ENCODE measurements around the gene AGBL1. TPM values are rescaled to one million over a fixed set of nuclear protein-coding genes. Genes with fewer than 3 reads are reported as not detected.

Gene AGBL1
- total and polyA plus RNA-seq, 2 donors (not counting 1 experiment from before 2014, with no cell fraction given): not detected

GRCh38 chr15:86425746-86426145, 346.1 kb downstream of the AGBL1 start:
- Histone ChIP-seq H3K27me3 (replicated peaks in 1 of 4; ENCODE audit: control extremely low read depth in 1 of 4, control insufficient read depth in 3 of 4, insufficient read depth in 4 of 4, low read length in 3 of 4) (no peaks in the 10 kb centered on the region), H3K9me3 (ENCODE audit: control extremely low read depth in 1 of 3, control insufficient read depth in 2 of 3, insufficient read depth in 1 of 3, low read length in 2 of 3) (no peaks in the 10 kb centered on the region), H3K9ac (ENCODE audit: low read length) (no peak overlapping the region), H3K4me2 (replicated peaks; ENCODE audit: low read depth, low read length, poor library complexity, severe bottlenecking) (no peak overlapping the region), H4K20me1 (ENCODE audit: control insufficient read depth, insufficient read depth, low read length, poor library complexity, severe bottlenecking) (no peaks in the 10 kb centered on the region), H3K36me3 (replicated peaks in 1 of 2; ENCODE audit: control extremely low read depth in 1 of 2, control insufficient read depth in 1 of 2, extremely low read depth in 1 of 2, insufficient read depth in 2 of 2, low read length in 1 of 2) (no peaks in the 10 kb centered on the region), H2AFZ (ENCODE audit: insufficient read depth, low read depth, low read length, poor library complexity, severe bottlenecking) (no peak overlapping the region), H3K79me2 (ENCODE audit: control insufficient read depth, insufficient read depth, low read length) (no peaks in the 10 kb centered on the region), H3K4me1 (ENCODE audit: control insufficient read depth in 2 of 2, insufficient read depth in 2 of 2, low read length in 2 of 2) (no peaks in the 10 kb centered on the region), H3K27ac (ENCODE audit: low read length in 2 of 2) (no peak overlapping the region), H3K4me3 (ENCODE audit: control extremely low read depth in 1 of 5, extremely low read depth in 1 of 5, insufficient read depth in 1 of 5, low read depth in 2 of 5, low read length in 4 of 5) (no peak overlapping the region)
- ATAC-seq (ENCODE audit: low read depth) (no peak), DNase-seq (no peak)
- H3K27me3 Mint-ChIP-seq: no peaks in the 10 kb centered on the region
- no peak overlapping the region for H3K4me3 Mint-ChIP-seq
- no peak overlapping the region for H3K27ac Mint-ChIP-seq
- no peaks in the 10 kb centered on the region for H3K4me1 Mint-ChIP-seq
- TF ChIP-seq EZH2 (IDR thresholded peaks at IDR 0.05; ENCODE audit: borderline replicate concordance, insufficient read depth, low read depth, low read length, poor library complexity, severe bottlenecking): no peak
- TF ChIP-seq, protein P1, sequence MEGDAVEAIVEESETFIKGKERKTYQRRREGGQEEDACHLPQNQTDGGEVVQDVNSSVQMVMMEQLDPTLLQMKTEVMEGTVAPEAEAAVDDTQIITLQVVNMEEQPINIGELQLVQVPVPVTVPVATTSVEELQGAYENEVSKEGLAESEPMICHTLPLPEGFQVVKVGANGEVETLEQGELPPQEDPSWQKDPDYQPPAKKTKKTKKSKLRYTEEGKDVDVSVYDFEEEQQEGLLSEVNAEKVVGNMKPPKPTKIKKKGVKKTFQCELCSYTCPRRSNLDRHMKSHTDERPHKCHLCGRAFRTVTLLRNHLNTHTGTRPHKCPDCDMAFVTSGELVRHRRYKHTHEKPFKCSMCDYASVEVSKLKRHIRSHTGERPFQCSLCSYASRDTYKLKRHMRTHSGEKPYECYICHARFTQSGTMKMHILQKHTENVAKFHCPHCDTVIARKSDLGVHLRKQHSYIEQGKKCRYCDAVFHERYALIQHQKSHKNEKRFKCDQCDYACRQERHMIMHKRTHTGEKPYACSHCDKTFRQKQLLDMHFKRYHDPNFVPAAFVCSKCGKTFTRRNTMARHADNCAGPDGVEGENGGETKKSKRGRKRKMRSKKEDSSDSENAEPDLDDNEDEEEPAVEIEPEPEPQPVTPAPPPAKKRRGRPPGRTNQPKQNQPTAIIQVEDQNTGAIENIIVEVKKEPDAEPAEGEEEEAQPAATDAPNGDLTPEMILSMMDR (IDR thresholded peaks at IDR 0.05): no peak
- WGBS (ENCODE audit: insufficient coverage): no CpG with 5 or more reads among the region's 3 CpGs
- CTCF ChIA-PET: no interaction called here
- POLR2A ChIA-PET: no interaction called here
- peaks cover 7% of the 10 kb centered on the region for H3K9me3 Mint-ChIP-seq (ENCODE audit: insufficient read depth)
- intact Hi-C loops (cut with micrococcal nuclease): no loop called here

DNA sequence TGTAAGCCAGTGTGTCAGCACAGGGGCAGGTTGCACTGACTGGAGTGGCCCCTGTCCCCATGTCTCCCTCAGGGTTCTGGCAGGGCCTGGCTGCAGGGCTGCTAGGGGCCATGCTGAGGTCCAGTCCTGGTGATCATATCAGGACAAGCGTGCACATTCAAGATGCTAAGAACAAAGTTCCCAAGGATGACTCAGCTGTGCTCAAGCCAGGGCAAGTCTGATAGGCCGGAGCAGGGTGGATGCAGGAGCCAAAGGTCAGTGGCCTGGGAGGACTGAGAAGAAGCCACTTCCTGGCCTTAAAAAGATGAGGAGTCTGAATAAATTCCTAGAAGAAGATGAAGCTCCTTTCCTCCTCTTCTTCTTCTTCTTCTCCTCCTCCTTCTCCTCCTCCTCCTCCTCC, 353.2 kb downstream of the AGBL1 start:
- no peak overlapping the region for H3K27ac ChIP-seq (ENCODE audit: low read length in 2 of 2)
- DNase-seq (no peak), ATAC-seq (ENCODE audit: low read depth) (no peak)
- H3K4me1 Mint-ChIP-seq: no peaks in the 10 kb centered on the region
- no peaks in the 10 kb centered on the region for H3K79me2 ChIP-seq (ENCODE audit: control insufficient read depth, insufficient read depth, low read length)
- no peak overlapping the region for H3K4me3 ChIP-seq (ENCODE audit: control extremely low read depth in 1 of 5, extremely low read depth in 1 of 5, insufficient read depth in 1 of 5, low read depth in 2 of 5, low read length in 4 of 5)
- no peaks in the 10 kb centered on the region for H3K27me3 ChIP-seq (replicated peaks in 1 of 4; ENCODE audit: control extremely low read depth in 1 of 4, control insufficient read depth in 3 of 4, insufficient read depth in 4 of 4, low read length in 3 of 4)
- no peak overlapping the region for H3K4me3 Mint-ChIP-seq
- H3K36me3 ChIP-seq (replicated peaks in 1 of 2; ENCODE audit: control extremely low read depth in 1 of 2, control insufficient read depth in 1 of 2, extremely low read depth in 1 of 2, insufficient read depth in 2 of 2, low read length in 1 of 2): no peaks in the 10 kb centered on the region
- CTCF ChIA-PET: no interaction called here
- no peaks in the 10 kb centered on the region for H4K20me1 ChIP-seq (ENCODE audit: control insufficient read depth, insufficient read depth, low read length, poor library complexity, severe bottlenecking)
- TF ChIP-seq, protein P1 (IDR thresholded peaks at IDR 0.05): no peak
- no peak for TF ChIP-seq EZH2 (IDR thresholded peaks at IDR 0.05; ENCODE audit: borderline replicate concordance, insufficient read depth, low read depth, low read length, poor library complexity, severe bottlenecking)
- H3K4me1 ChIP-seq (ENCODE audit: control insufficient read depth in 2 of 2, insufficient read depth in 2 of 2, low read length in 2 of 2): no peaks in the 10 kb centered on the region
- H3K9me3 ChIP-seq (ENCODE audit: control extremely low read depth in 1 of 3, control insufficient read depth in 2 of 3, insufficient read depth in 1 of 3, low read length in 2 of 3): peaks cover 0 to 4% (median 1%) of the 10 kb centered on the region in 3 donors
- H2AFZ ChIP-seq (ENCODE audit: insufficient read depth, low read depth, low read length, poor library complexity, severe bottlenecking): no peak overlapping the region
- no peak overlapping the region for H3K9ac ChIP-seq (ENCODE audit: low read length)
- H3K4me2 ChIP-seq (replicated peaks; ENCODE audit: low read depth, low read length, poor library complexity, severe bottlenecking): no peak overlapping the region
- H3K9me3 Mint-ChIP-seq (ENCODE audit: insufficient read depth): peaks cover 5% of the 10 kb centered on the region
- no peaks in the 10 kb centered on the region for H3K27me3 Mint-ChIP-seq
- H3K27ac Mint-ChIP-seq: no peak overlapping the region
- POLR2A ChIA-PET: no interaction called here
- intact Hi-C loops (cut with micrococcal nuclease): no loop called here
- WGBS (ENCODE audit: insufficient coverage): 89% methylated on average over 1 of the region's 2 CpGs

Measured in B cell (primary cell).